HG02571 (cell line): ENCODE results near the gene OR10A3.
A peak's percentile ranks its signal among the peaks of the same experiment; 100 is the strongest.

Experiments
- ATAC-seq: cut with Tn5 transposase; IDR thresholded peaks from one replicate; pipeline ENCODE4 v1.9.1; 2021; ENCODE audit warnings: mild to moderate bottlenecking, moderate library complexity; ENCODE audit not compliant: unreplicated experiment

Gene OR10A3

GRCh38 chr11:7893796-7894195, 47.7 kb downstream of the OR10A3 start:
- no peak for ATAC-seq

GRCh38 chr11:7892840-7893254, 48.7 kb downstream of the OR10A3 start:
- ATAC-seq, result peak; percentile 62

GRCh38 chr11:7892059-7892699, 49.3 kb downstream of the OR10A3 start:
- ATAC-seq, result peak; percentile 56

- ATAC-seq, result no peak
Measured at GRCh38 chr11:7890417-7891172, 50.9 kb downstream of the OR10A3 start.

- ATAC-seq, result peak; percentile 51
Measured at GRCh38 chr11:7889985-7890384, 51.5 kb downstream of the OR10A3 start.
